WI38 (cell line): ENCODE measurements around the gene C3orf33.

Source experiments
- H3K4me3 ChIP-seq: 2 replicates; pipeline ENCODE4 v1.5.1; 2011; ENCODE audit warnings: low read depth, mild to moderate bottlenecking, control low read depth, low read length
- TF ChIP-seq, protein P1 (sequence below): IDR thresholded peaks from 2 replicates; pipeline ENCODE4 v1.5.1; 2012; ENCODE audit warnings: low read depth, mild to moderate bottlenecking, control low read depth, low read length

The C3orf33 gene

GRCh38 chr3:155738580-155739076 is 67.5 kb downstream of the C3orf33 start:
- TF ChIP-seq, protein P1, sequence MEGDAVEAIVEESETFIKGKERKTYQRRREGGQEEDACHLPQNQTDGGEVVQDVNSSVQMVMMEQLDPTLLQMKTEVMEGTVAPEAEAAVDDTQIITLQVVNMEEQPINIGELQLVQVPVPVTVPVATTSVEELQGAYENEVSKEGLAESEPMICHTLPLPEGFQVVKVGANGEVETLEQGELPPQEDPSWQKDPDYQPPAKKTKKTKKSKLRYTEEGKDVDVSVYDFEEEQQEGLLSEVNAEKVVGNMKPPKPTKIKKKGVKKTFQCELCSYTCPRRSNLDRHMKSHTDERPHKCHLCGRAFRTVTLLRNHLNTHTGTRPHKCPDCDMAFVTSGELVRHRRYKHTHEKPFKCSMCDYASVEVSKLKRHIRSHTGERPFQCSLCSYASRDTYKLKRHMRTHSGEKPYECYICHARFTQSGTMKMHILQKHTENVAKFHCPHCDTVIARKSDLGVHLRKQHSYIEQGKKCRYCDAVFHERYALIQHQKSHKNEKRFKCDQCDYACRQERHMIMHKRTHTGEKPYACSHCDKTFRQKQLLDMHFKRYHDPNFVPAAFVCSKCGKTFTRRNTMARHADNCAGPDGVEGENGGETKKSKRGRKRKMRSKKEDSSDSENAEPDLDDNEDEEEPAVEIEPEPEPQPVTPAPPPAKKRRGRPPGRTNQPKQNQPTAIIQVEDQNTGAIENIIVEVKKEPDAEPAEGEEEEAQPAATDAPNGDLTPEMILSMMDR = no peak

GRCh38 chr3:155737844-155738460 is 68.1 kb downstream of the C3orf33 start:
- TF ChIP-seq, protein P1 = no peak
- H3K4me3 ChIP-seq = no peak overlapping the region

More at GRCh38 chr3:155738580-155739076, 67.5 kb downstream of the C3orf33 start:
- H3K4me3 ChIP-seq = no peak overlapping the region

DNA sequence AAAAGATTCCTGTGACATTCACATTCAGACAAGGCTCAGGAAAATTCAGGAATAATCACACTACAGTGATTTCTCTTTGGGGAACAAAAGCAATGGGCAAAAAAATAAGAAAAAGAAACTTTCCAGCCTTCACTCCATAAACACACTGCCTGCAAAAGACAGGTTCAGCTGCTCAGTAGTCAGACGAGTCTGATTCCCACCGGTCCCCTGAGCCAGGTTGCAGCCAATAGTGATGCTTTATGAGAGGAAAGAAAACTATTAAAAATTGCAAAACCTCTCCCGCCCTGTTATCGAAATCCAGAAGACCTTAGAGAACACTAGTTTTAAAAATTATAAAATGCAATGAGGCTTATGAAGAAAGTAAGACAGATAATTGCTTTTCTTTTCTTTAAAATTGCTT is 69.7 kb downstream of the C3orf33 start:
- H3K4me3 ChIP-seq = no peak overlapping the region
- TF ChIP-seq, protein P1 = no peak

DNA sequence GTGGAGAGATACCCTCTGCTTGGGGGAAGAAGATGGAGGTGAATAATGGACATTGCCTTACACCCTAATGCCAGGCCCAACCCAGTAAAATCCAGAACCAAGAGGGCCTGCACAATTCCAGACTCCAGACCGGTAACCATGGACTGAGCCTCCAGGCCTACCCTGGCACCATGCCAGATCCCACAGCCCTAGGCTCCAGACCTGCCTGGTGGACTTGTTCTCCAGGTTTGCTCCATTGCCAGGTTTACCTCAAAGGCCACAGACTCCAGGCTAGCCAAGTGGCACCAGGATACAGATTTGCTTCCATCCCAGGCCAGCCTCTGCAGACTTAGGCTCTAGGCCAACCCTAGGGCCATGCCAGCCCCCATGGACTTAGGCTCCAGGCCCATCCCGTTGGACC is 75.2 kb downstream of the C3orf33 start:
- H3K4me3 ChIP-seq = no peak overlapping the region
- TF ChIP-seq, protein P1 = no peak

GRCh38 chr3:155727836-155728235 is 78.2 kb downstream of the C3orf33 start:
- TF ChIP-seq, protein P1 = no peak
- no peak overlapping the region for H3K4me3 ChIP-seq

DNA sequence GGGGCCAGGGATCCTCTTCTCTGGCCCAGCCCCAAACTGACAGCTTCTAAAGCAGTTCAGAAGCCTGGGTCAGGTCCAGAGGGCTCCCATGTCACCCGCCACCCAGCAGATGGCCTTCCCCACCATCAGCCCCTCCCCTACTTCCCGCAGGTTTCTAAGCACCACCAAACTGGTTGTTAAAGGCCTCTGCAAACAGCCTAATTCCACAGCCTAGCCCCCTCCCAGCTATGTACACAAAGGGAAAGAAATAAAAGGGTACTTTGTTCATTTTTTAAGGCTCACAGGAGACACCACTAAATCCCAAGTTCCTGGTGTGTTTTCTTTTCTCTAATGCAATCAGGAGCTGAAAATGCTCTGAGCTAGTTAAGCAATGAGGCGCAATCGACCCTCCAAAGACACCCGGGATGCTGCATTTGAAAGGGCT is 91.8 kb downstream of the C3orf33 start:
- H3K4me3 ChIP-seq = no peak overlapping the region
- TF ChIP-seq, protein P1 = no peak
